Mesendoderm (in vitro differentiated cells): ENCODE measurements around the gene MAPK8IP1.
A peak's percentile ranks its signal among the peaks of the same experiment; 100 is the strongest.
"Not testable (repeated sequence)": the region's sequence is repeated elsewhere in the genome, so short reads cannot be mapped to it uniquely, and the experiment has no call there.

Experiments
- DNase-seq: peaks from one replicate; pipeline ENCODE4 v3.0.0; 2013
- H2AK5ac ChIP-seq: 2 replicates; pipeline ENCODE4 v1.6.1; 2013; ENCODE audit warnings: low read length, inconsistent platforms
- H2BK120ac ChIP-seq: 2 replicates; pipeline ENCODE4 v1.6.1; 2013; ENCODE audit warnings: low read depth, mild to moderate bottlenecking, low read length, moderate library complexity, mixed read lengths
- H2BK15ac ChIP-seq: replicated peaks from 2 replicates; pipeline ENCODE4 v1.6.1; 2013; ENCODE audit warnings: low read depth, mild to moderate bottlenecking, moderate library complexity
- H2BK5ac ChIP-seq: 2 replicates; pipeline ENCODE4 v1.6.1; 2013; ENCODE audit warnings: low read length, inconsistent platforms
- H3K18ac ChIP-seq: 2 replicates; pipeline ENCODE4 v1.6.1; 2013; ENCODE audit warnings: mild to moderate bottlenecking, low read length, mixed read lengths
- H3K23ac ChIP-seq: one replicate; pipeline ENCODE4 v1.6.1; 2013; ENCODE audit warnings: low read length
- H3K27ac ChIP-seq: 2 replicates; pipeline ENCODE4 v1.5.1; 2013; ENCODE audit warnings: low read depth, mild to moderate bottlenecking, inconsistent platforms, low read length, moderate library complexity
- H3K27me3 ChIP-seq: 2 replicates; pipeline ENCODE4 v1.6.1; 2013; ENCODE audit warnings: low read length, control low read depth, mild to moderate bottlenecking, inconsistent platforms; ENCODE audit not compliant: insufficient read depth, poor library complexity
- H3K36me3 ChIP-seq: 2 replicates; pipeline ENCODE4 v1.6.1; 2013; ENCODE audit warnings: low read length, inconsistent platforms; ENCODE audit not compliant: control insufficient read depth, insufficient read depth
- H3K4ac ChIP-seq: one replicate; pipeline ENCODE4 v1.6.1; 2013; ENCODE audit warnings: low read depth, mild to moderate bottlenecking, low read length, moderate library complexity
- H3K4me1 ChIP-seq: 2 replicates; pipeline ENCODE4 v1.6.1; 2013; ENCODE audit warnings: low read depth, low read length, inconsistent platforms; ENCODE audit not compliant: control insufficient read depth
- H3K4me2 ChIP-seq: 2 replicates; pipeline ENCODE4 v1.6.1; 2013; ENCODE audit warnings: low read length
- H3K4me3 ChIP-seq: 2 replicates; pipeline ENCODE4 v1.5.1; 2013; ENCODE audit warnings: mild to moderate bottlenecking, low read length
- H3K56ac ChIP-seq: one replicate; pipeline ENCODE4 v1.6.1; 2013; ENCODE audit warnings: low read length
- H3K79me1 ChIP-seq: 2 replicates; pipeline ENCODE4 v1.6.1; 2013; ENCODE audit warnings: low read length, inconsistent platforms
- H3K79me2 ChIP-seq: 2 replicates; pipeline ENCODE4 v1.6.1; 2013; ENCODE audit warnings: mild to moderate bottlenecking, low read length; ENCODE audit not compliant: control insufficient read depth, insufficient read depth
- H3K9ac ChIP-seq: 2 replicates; pipeline ENCODE4 v1.6.1; 2013; ENCODE audit warnings: low read length, inconsistent platforms
- H4K5ac ChIP-seq: one replicate; pipeline ENCODE4 v1.6.1; 2013; ENCODE audit warnings: low read length
- H4K8ac ChIP-seq: one replicate; pipeline ENCODE4 v1.6.1; 2013; ENCODE audit warnings: low read depth, mild to moderate bottlenecking, control low read depth, low read length, moderate library complexity
- WGBS: extraction: QIAGEN DNeasy Blood & Tissue Kit; methylation state at CpG from one replicate; pipeline ENCODE4 v1.1.7; 2013; ENCODE audit warnings: low lambda C conversion rate, missing lambda C conversion rate; ENCODE audit not compliant: insufficient coverage; ENCODE audit errors: extremely low coverage; 5-methylcytosine and 5-hydroxymethylcytosine counted together

Gene MAPK8IP1

GRCh38 chr11:45899448-45900174, 14.2 kb downstream of the MAPK8IP1 start:
- peaks cover 1% of the 10 kb centered on the region for H3K4me1 ChIP-seq
- no peak overlapping the region for H3K18ac ChIP-seq
- no peak overlapping the region for H2BK5ac ChIP-seq
- H3K56ac ChIP-seq, result peak overlapping the region; percentile 89
- WGBS, result no CpG with 5 or more reads among the region's 62 CpGs
- H3K79me2 ChIP-seq, result no peaks in the 10 kb centered on the region
- H3K79me1 ChIP-seq, result no peaks in the 10 kb centered on the region
- no peak overlapping the region for H2BK15ac ChIP-seq
- no peak overlapping the region for H4K5ac ChIP-seq
- no peak overlapping the region for H2BK120ac ChIP-seq
- H3K36me3 ChIP-seq, result no peaks in the 10 kb centered on the region
- peak overlapping the region; percentile 64 for H3K9ac ChIP-seq
- no peak overlapping the region for H3K27ac ChIP-seq
- H2AK5ac ChIP-seq, result no peak overlapping the region
- peak; percentile 96 for DNase-seq
- H3K27me3 ChIP-seq, result no peaks in the 10 kb centered on the region
- peak overlapping the region; percentile 30 for H3K4me3 ChIP-seq
- no peak overlapping the region for H4K8ac ChIP-seq
- H3K4me2 ChIP-seq, result peak overlapping the region; percentile 42
- no peak overlapping the region for H3K4ac ChIP-seq
- no peak overlapping the region for H3K23ac ChIP-seq

GRCh38 chr11:45900175-45900800, 14.8 kb downstream of the MAPK8IP1 start:
- peak overlapping the region; percentile 11 for H3K4me3 ChIP-seq
- H3K79me1 ChIP-seq, DNase-seq, H3K36me3 ChIP-seq, H2BK120ac ChIP-seq, H3K4ac ChIP-seq, H2BK5ac ChIP-seq, H2BK15ac ChIP-seq, H3K27me3 ChIP-seq, H3K79me2 ChIP-seq, H3K18ac ChIP-seq, H3K4me1 ChIP-seq, H3K27ac ChIP-seq, H3K23ac ChIP-seq, H4K5ac ChIP-seq, H2AK5ac ChIP-seq, H4K8ac ChIP-seq: not testable (repeated sequence)
- peak overlapping the region; percentile 67 for H3K9ac ChIP-seq
- WGBS, result no CpG with 5 or more reads among the region's 59 CpGs
- H3K56ac ChIP-seq, result peak overlapping the region; percentile 70
- H3K4me2 ChIP-seq, result peak overlapping the region; percentile 48

GRCh38 chr11:45900916-45901617, 15.6 kb downstream of the MAPK8IP1 start:
- H3K79me2 ChIP-seq, result no peaks in the 10 kb centered on the region
- H3K4me1 ChIP-seq, result peaks cover 1% of the 10 kb centered on the region
- H3K27ac ChIP-seq, result no peak overlapping the region
- H3K4me3 ChIP-seq, result no peak overlapping the region
- H2BK5ac ChIP-seq, result no peak overlapping the region
- H3K18ac ChIP-seq, result no peak overlapping the region
- H3K9ac ChIP-seq, result no peak overlapping the region
- no peak overlapping the region for H3K4ac ChIP-seq
- H3K4me2 ChIP-seq, result peak overlapping the region; percentile 48
- H3K36me3 ChIP-seq, result no peaks in the 10 kb centered on the region
- no CpG with 5 or more reads among the region's 8 CpGs for whole genome bisulfite sequencing
- H3K23ac ChIP-seq, result no peak overlapping the region
- H4K8ac ChIP-seq, result no peak overlapping the region
- H2BK120ac ChIP-seq, result no peak overlapping the region
- no peak overlapping the region for H2AK5ac ChIP-seq
- DNase-seq, result no peak
- H4K5ac ChIP-seq, result no peak overlapping the region
- H2BK15ac ChIP-seq, result no peak overlapping the region
- H3K27me3 ChIP-seq, result no peaks in the 10 kb centered on the region
- no peak overlapping the region for H3K56ac ChIP-seq
- no peaks in the 10 kb centered on the region for H3K79me1 ChIP-seq

- Histone ChIP-seq H3K4ac (no peak overlapping the region), H4K8ac (no peak overlapping the region), H3K4me3 (no peak overlapping the region), H3K56ac (no peak overlapping the region), H3K4me1 (peaks cover 1% of the 10 kb centered on the region), H3K18ac (no peak overlapping the region), H2BK15ac (no peak overlapping the region), H2BK120ac (no peak overlapping the region), H3K79me2 (no peaks in the 10 kb centered on the region), H2BK5ac (no peak overlapping the region), H3K27me3 (no peaks in the 10 kb centered on the region), H2AK5ac (no peak overlapping the region), H4K5ac (no peak overlapping the region), H3K79me1 (no peaks in the 10 kb centered on the region), H3K23ac (no peak overlapping the region), H3K9ac (no peak overlapping the region), H3K4me2 (no peak overlapping the region), H3K27ac (no peak overlapping the region), H3K36me3 (no peaks in the 10 kb centered on the region)
- no peak for DNase-seq
- no CpG with 5 or more reads among the region's 6 CpGs for WGBS
These were observed 16.2 kb downstream of the MAPK8IP1 start for GRCh38 chr11:45901626-45902025.

- Histone ChIP-seq H3K4me3 (no peak overlapping the region), H3K18ac (no peak overlapping the region), H3K79me1 (no peaks in the 10 kb centered on the region), H4K5ac (no peak overlapping the region), H4K8ac (no peak overlapping the region), H3K9ac (no peak overlapping the region), H3K27ac (no peak overlapping the region), H2BK120ac (no peak overlapping the region), H2BK15ac (no peak overlapping the region), H3K79me2 (no peaks in the 10 kb centered on the region), H3K36me3 (no peaks in the 10 kb centered on the region), H3K4ac (no peak overlapping the region), H3K23ac (no peak overlapping the region), H3K56ac (no peak overlapping the region), H3K27me3 (no peaks in the 10 kb centered on the region), H3K4me2 (no peak overlapping the region), H2AK5ac (no peak overlapping the region), H3K4me1 (peaks cover 1% of the 10 kb centered on the region), H2BK5ac (no peak overlapping the region)
- no peak for DNase-seq
- WGBS, result no CpG with 5 or more reads among the region's 56 CpGs
These were observed 17.3 kb downstream of the MAPK8IP1 start for GRCh38 chr11:45902452-45903380.
